H1 (cell line): ENCODE measurements around the gene RDH11. TPM values are rescaled to one million over a fixed set of nuclear protein-coding genes. Genes with fewer than 3 reads are reported as not detected.
A peak's percentile ranks its signal among the peaks of the same experiment; 100 is the strongest.

ENCODE experiments used
- CTCF ChIA-PET: fragments of 300-600 bp; sonication (Branson Sonifier 250); formaldehyde crosslinking; loops from one replicate; lab custom pipeline; 2021; ENCODE audit not compliant: partially characterized antibody; lab: Charles Lee
- POLR2A ChIA-PET: fragments of 300-600 bp; sonication (Branson Sonifier 250); formaldehyde crosslinking; loops from one replicate; lab custom pipeline; 2021; ENCODE audit warnings: inconsistent platforms; ENCODE audit not compliant: partially characterized antibody; lab: Charles Lee
- DNase-seq, 2 experiments: peaks; one replicate each; pipeline versions ENCODE4 v3.0.0 to v3.0.0-alpha.2; 2010 to 2022; ENCODE audit warnings: low spot score in 2 of 2, low read depth in 1 of 2, mixed read lengths in 1 of 2
- FAIRE-seq: peaks from 2 replicates; lab custom pipeline; 2011; peaks lifted over from hg19 to GRCh38; lab: Jason Lieb, UNC
- H2AFZ ChIP-seq: 2 replicates; pipeline ENCODE4 v1.8.1; 2012; ENCODE audit warnings: low read length, inconsistent platforms
- H2AK5ac ChIP-seq: 2 replicates; pipeline ENCODE4 v1.6.1; 2013; ENCODE audit warnings: low read depth, low read length
- H2BK120ac ChIP-seq: replicated peaks from 2 replicates; pipeline ENCODE3; 2013; ENCODE audit warnings: low read depth, low read length, inconsistent platforms
- H2BK12ac ChIP-seq: 2 replicates; pipeline ENCODE4 v1.6.1; 2013; ENCODE audit warnings: low read depth, low read length
- H2BK15ac ChIP-seq: 2 replicates; pipeline ENCODE4 v1.6.1; 2013; ENCODE audit warnings: low read length
- H2BK20ac ChIP-seq: 2 replicates; pipeline ENCODE4 v1.6.1; 2013; ENCODE audit warnings: low read length
- H2BK5ac ChIP-seq: 2 replicates; pipeline ENCODE4 v1.6.1; 2013; ENCODE audit warnings: low read depth, low read length
- H3K14ac ChIP-seq: 2 replicates; pipeline ENCODE4 v1.6.1; 2013; ENCODE audit warnings: inconsistent platforms; ENCODE audit not compliant: insufficient read length
- H3K18ac ChIP-seq: 2 replicates; pipeline ENCODE4 v1.6.1; 2013; ENCODE audit warnings: low read length; ENCODE audit errors: extremely low read depth
- H3K23ac ChIP-seq: 2 replicates; pipeline ENCODE4 v1.6.1; 2013; ENCODE audit warnings: inconsistent platforms; ENCODE audit not compliant: insufficient read length
- H3K23me2 ChIP-seq: 2 replicates; pipeline ENCODE4 v1.6.1; 2013; ENCODE audit warnings: low read depth, low read length
- H3K27ac ChIP-seq: 2 replicates; pipeline ENCODE4 v1.6.1; 2011; ENCODE audit warnings: low read depth, low read length, inconsistent platforms
- H3K27me3 ChIP-seq, 4 experiments: replicated peaks in 1 of 4; 1 replicate in 1 of 4; 2 replicates in 3 of 4; pipeline versions ENCODE4 v1.6.1 to v1.8.1; 2011 to 2013; ENCODE audit warnings: low read length in 3 of 4, mild to moderate bottlenecking in 3 of 4, inconsistent platforms in 2 of 4, mixed read lengths in 2 of 4, moderate library complexity in 1 of 4; ENCODE audit not compliant: control insufficient read depth in 3 of 4, insufficient read depth in 3 of 4; ENCODE audit errors: extremely low read depth in 1 of 4
- H3K36me3 ChIP-seq, 4 experiments: 2 replicates each; pipeline versions ENCODE4 v1.6.1 to v1.8.1; 2011 to 2013; ENCODE audit warnings: mild to moderate bottlenecking in 4 of 4, low read length in 3 of 4, moderate library complexity in 2 of 4, control low read depth in 1 of 4, inconsistent platforms in 1 of 4; ENCODE audit not compliant: insufficient read depth in 4 of 4, control insufficient read depth in 2 of 4
- H3K4ac ChIP-seq: replicated peaks from 2 replicates; pipeline ENCODE3; 2013; ENCODE audit warnings: low read length, low read depth, mixed read lengths, inconsistent platforms; ENCODE audit not compliant: insufficient read length
- H3K4me1 ChIP-seq, 4 experiments: replicated peaks in 1 of 4; 1 replicate in 1 of 4; 2 replicates in 3 of 4; pipeline versions ENCODE4 v1.6.1 to v1.8.1; 2011 to 2013; ENCODE audit warnings: low read length in 3 of 4, inconsistent platforms in 2 of 4, mixed read lengths in 1 of 4; ENCODE audit not compliant: insufficient read depth in 4 of 4, control insufficient read depth in 3 of 4
- H3K4me2 ChIP-seq, 2 experiments: 2 replicates each; pipeline versions ENCODE4 v1.6.1 to v1.8.1; 2011 to 2013; ENCODE audit warnings: low read depth in 2 of 2, low read length in 2 of 2, control low read depth in 1 of 2, inconsistent platforms in 1 of 2, mild to moderate bottlenecking in 1 of 2; ENCODE audit not compliant: insufficient read depth in 1 of 2
- H3K4me3 ChIP-seq, 4 experiments: fragments of 200-600, 300-600 bp in 1 of 4; sonication (generic), shearing (Covaris generic), sonication (Bioruptor Twin) in 1 of 4; 2 replicates each; pipeline versions ENCODE4 v1.5.1 to v1.8.1; 2011 to 2016; ENCODE audit warnings: low read length in 4 of 4, low read depth in 3 of 4, control low read depth in 2 of 4, inconsistent platforms in 2 of 4, mild to moderate bottlenecking in 2 of 4, mixed read lengths in 1 of 4, moderate library complexity in 1 of 4; ENCODE audit not compliant: insufficient read depth in 2 of 4; ENCODE audit errors: extremely low read depth in 1 of 4
- H3K56ac ChIP-seq: replicated peaks from 2 replicates; pipeline ENCODE3; 2013; ENCODE audit warnings: low read depth, mild to moderate bottlenecking, mixed read lengths, low read length, inconsistent platforms; ENCODE audit not compliant: insufficient read length
- H3K79me1 ChIP-seq: 2 replicates; pipeline ENCODE4 v1.6.1; 2013; ENCODE audit warnings: low read depth, low read length, control low read depth
- H3K79me2 ChIP-seq, 2 experiments: 2 replicates each; pipeline versions ENCODE4 v1.6.1 to v1.8.1; 2012 to 2013; ENCODE audit warnings: low read length in 2 of 2, mild to moderate bottlenecking in 2 of 2, inconsistent platforms in 1 of 2; ENCODE audit not compliant: insufficient read depth in 2 of 2, control insufficient read depth in 1 of 2
- H3K9ac ChIP-seq, 4 experiments: replicated peaks in 1 of 4; 1 replicate in 1 of 4; 2 replicates in 3 of 4; pipeline versions ENCODE4 v1.6.1 to v1.8.1; 2011 to 2013; ENCODE audit warnings: low read depth in 3 of 4, low read length in 3 of 4, control low read depth in 2 of 4, mild to moderate bottlenecking in 2 of 4, moderate library complexity in 2 of 4, inconsistent platforms in 1 of 4; ENCODE audit errors: extremely low read depth in 1 of 4
- H3K9me3 ChIP-seq, 2 experiments: 2 replicates each; pipeline versions ENCODE4 v1.6.1 to v1.8.1; 2012 to 2013; ENCODE audit warnings: mild to moderate bottlenecking in 2 of 2, moderate library complexity in 2 of 2, control low read depth in 1 of 2, inconsistent platforms in 1 of 2, low read depth in 1 of 2, low read length in 1 of 2, mixed read lengths in 1 of 2; ENCODE audit not compliant: insufficient read depth in 2 of 2
- H4K20me1 ChIP-seq, 2 experiments: replicated peaks in 1 of 2; 2 replicates each; pipeline versions ENCODE3 to v1.8.1; 2011 to 2013; ENCODE audit warnings: inconsistent platforms in 2 of 2, low read length in 2 of 2, mild to moderate bottlenecking in 1 of 2; ENCODE audit not compliant: insufficient read depth in 2 of 2, control insufficient read depth in 1 of 2
- H4K5ac ChIP-seq: 2 replicates; pipeline ENCODE4 v1.6.1; 2013; ENCODE audit warnings: low read length, low read depth, mixed read lengths, inconsistent platforms; ENCODE audit not compliant: insufficient read length
- H4K8ac ChIP-seq: 2 replicates; pipeline ENCODE4 v1.8.0; 2013; ENCODE audit warnings: mild to moderate bottlenecking, moderate library complexity, low read length, inconsistent platforms; ENCODE audit not compliant: insufficient read depth; ENCODE audit errors: extremely low read depth
- H4K91ac ChIP-seq: replicated peaks from 2 replicates; pipeline ENCODE3; 2013; ENCODE audit warnings: low read length, mixed read lengths, inconsistent platforms; ENCODE audit not compliant: insufficient read length
- CHD2 ChIP-seq: IDR thresholded peaks from 2 replicates; pipeline ENCODE4 v1.6.1; 2012; ENCODE audit warnings: low read length, improper control_type of control experiment
- CREB1 ChIP-seq: IDR thresholded peaks from 2 replicates; pipeline ENCODE4 v1.6.1; 2012; ENCODE audit warnings: inconsistent platforms
- SUZ12 ChIP-seq: fragments of 200-600 bp; sonication (generic); IDR thresholded peaks from 2 replicates; pipeline ENCODE4 v1.6.1; 2012; ENCODE audit warnings: mild to moderate bottlenecking, inconsistent platforms, low read length, moderate library complexity, mixed read lengths
- TEAD4 ChIP-seq: IDR thresholded peaks from 2 replicates; pipeline ENCODE4 v1.6.1; 2012; ENCODE audit warnings: low read depth, low read length, inconsistent platforms, mixed read lengths
- WGBS, 2 experiments: shearing (Covaris generic) in 1 of 2; methylation state at CpG; one replicate each; pipeline versions ENCODE4 v1.1.6 to v1.1.7; 2013 to 2015; ENCODE audit warnings: low lambda C conversion rate in 2 of 2, mixed read lengths in 2 of 2, inconsistent platforms in 1 of 2, low coverage in 1 of 2, missing lambda C conversion rate in 1 of 2; ENCODE audit not compliant: insufficient replicate concordance in 2 of 2, insufficient coverage in 1 of 2, insufficient read length in 1 of 2; ENCODE audit errors: extremely low coverage in 1 of 2, missing lambda C conversion rate in 1 of 2; 5-methylcytosine and 5-hydroxymethylcytosine counted together
- polyA plus RNA-seq, 7 experiments: library from polyadenylated mRNA; depleted of rRNA in 3 of 7; stranded (reverse) in 5 of 7; unstranded in 2 of 7; fragments of >200 nt in 5 of 7; fragments of 200-250 nt in 2 of 7; gene quantifications; 1 replicate in 5 of 7; 2 replicates in 1 of 7; 4 replicates in 1 of 7; pipeline versions ENCODE4 v1.2.1 to v1.2.3, GENCODE V29; 2011 to 2013; ENCODE audit warnings: missing spikeins in 2 of 7, mixed read lengths in 2 of 7
- total RNA-seq: library from RNA; stranded (reverse); fragmentation: NEBNext Ultra II Directional; extraction: Animal tissue kit (Norgen Biotek cat#: 25700); gene quantifications from 2 replicates; pipeline ENCODE4 v1.2.1, GENCODE V29; 2021
- TF ChIP-seq, protein P1 (sequence below): IDR thresholded peaks from 2 replicates; pipeline ENCODE4 v1.6.1; 2012; ENCODE audit warnings: inconsistent platforms

Gene RDH11
- total and polyA plus RNA-seq, 2 of the 8 experiments (the other 6 are each of a cell fraction or from before 2014, with no cell fraction given): 104 to 117 TPM

DNA sequence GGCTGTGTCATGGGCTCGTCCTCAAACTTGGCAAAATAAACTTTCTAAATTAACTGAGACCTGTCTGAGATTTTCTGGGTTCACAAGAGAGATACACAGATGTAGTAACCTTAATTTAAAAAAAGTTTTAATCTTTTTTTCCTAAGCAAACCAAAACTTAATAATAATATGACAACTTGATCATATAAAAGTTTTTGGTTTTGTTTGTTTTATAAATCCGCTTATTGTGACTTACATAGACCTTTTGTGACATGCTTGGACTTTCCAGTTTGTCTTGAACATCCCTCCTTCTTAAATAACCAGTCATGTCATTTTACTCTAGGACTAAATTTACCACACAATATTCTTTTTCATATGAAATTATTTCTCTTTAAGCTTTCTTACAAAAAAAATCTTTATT, 14.6 kb upstream of the RDH11 start:
- Histone ChIP-seq H3K79me1 (no peaks in the 10 kb centered on the region), H4K8ac (no peak overlapping the region), H3K4me3 (no peak overlapping the region), H3K23me2 (no peaks in the 10 kb centered on the region), H2BK5ac (no peak overlapping the region), H3K27me3 (no peaks in the 10 kb centered on the region), H3K9ac (no peak overlapping the region), H3K4ac (no peak overlapping the region), H2BK15ac (no peak overlapping the region), H3K4me1 (no peaks in the 10 kb centered on the region), H4K5ac (no peak overlapping the region), H3K9me3 (peaks cover 16 to 17% of the 10 kb centered on the region in 2 experiments), H3K18ac (no peak overlapping the region), H3K79me2 (no peaks in the 10 kb centered on the region), H2AFZ (no peak overlapping the region), H2BK20ac (no peak overlapping the region), H2BK12ac (no peak overlapping the region), H3K23ac (no peak overlapping the region), H4K91ac (no peak overlapping the region), H2BK120ac (no peak overlapping the region)
- 89% methylated on average over 2 of the region's 2 CpGs; no CpG with 5 or more reads in 1 of the 2 experiments for WGBS, 2 experiments
- CTCF ChIA-PET: no interaction called here
- peak; percentile 68 for FAIRE-seq
- POLR2A ChIA-PET: no interaction called here
- no peak for DNase-seq
- TF ChIP-seq, protein P1, sequence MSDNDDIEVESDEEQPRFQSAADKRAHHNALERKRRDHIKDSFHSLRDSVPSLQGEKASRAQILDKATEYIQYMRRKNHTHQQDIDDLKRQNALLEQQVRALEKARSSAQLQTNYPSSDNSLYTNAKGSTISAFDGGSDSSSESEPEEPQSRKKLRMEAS: no peak
- TF ChIP-seq CREB1 (no peak), CHD2 (no peak), SUZ12 (no peak), TEAD4 (no peak)
- TF ChIP-seq, all 59 proteins: peak for 0
- no peaks in the 10 kb centered on the region for H3K36me3 ChIP-seq
- H3K4me2 ChIP-seq: no peak overlapping the region
- H2AK5ac ChIP-seq: no peak overlapping the region
- H3K14ac ChIP-seq: no peak overlapping the region
- H4K20me1 ChIP-seq: no peaks in the 10 kb centered on the region
- H3K27ac ChIP-seq: no peak overlapping the region
- no peak overlapping the region for H3K56ac ChIP-seq
